Stimulated activated CD4-positive, alpha-beta T cell treated with anti-CD3 and anti-CD28 coated beads, Interleukin-12 subunit alpha, Interleukin-12 subunit beta, amount 100 ng/mL, for 48 hours (primary cell): ENCODE measurements around the gene KHNYN.
"Not testable (repeated sequence)": the region's sequence is repeated elsewhere in the genome, so short reads cannot be mapped to it uniquely, and the experiment has no call there.

ENCODE experiments used
- DNase-seq, 3 donors: peaks; one replicate each; pipeline ENCODE4 v3.0.0-alpha.2; 2020; ENCODE audit warnings: low read depth in 2 of 3, low spot score in 1 of 3

KHNYN gene

DNA sequence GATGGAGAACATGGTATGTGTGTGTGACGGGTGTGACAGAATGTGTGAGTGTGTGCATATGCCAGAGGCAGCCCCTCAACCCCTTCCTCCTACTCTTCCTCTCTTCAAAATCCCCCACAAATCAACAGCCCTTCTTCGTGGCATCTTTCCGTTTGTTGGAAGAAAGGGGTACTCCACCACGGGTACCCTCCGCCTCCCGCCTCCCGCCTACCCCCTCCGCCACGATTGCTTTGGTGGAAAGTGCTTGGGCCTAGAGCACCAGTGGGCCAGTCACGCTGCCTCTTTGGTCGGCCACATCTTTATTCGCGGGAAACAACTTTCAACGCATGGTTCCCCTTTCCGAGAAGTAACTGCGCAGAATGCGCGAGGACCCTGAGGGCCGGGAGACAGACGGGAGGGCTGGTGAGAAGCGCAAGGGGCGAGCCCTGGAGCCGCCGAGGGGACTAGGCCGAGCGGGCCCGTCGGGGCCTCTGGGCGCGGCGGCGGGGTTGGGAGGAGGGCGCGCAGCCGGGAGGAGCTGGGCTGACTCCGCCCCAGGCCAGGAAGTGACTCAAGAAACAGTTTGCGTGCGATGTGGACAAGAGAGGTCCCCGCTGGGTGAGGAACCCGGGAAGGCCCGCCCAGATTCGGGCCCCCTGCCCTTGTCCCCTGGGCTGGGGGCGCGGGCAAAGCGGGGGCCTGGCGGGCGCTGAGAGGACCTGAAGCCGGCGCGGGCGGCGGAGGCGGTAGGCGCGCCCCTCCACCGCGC lies at the start of gene KHNYN, which contains the start of gene CBLN3:
TSS of gene KHNYN (plus strand) at position 560 of the 748 bp plus-strand sequence. CDS start 777 bp downstream, outside the sequence.
TSS of gene CBLN3 (minus strand) at position 274 of the 748 bp plus-strand sequence. CDS start 614 bp downstream, outside the sequence.
- DNase-seq = peak; percentile 75 to 85 (median 76)

DNA sequence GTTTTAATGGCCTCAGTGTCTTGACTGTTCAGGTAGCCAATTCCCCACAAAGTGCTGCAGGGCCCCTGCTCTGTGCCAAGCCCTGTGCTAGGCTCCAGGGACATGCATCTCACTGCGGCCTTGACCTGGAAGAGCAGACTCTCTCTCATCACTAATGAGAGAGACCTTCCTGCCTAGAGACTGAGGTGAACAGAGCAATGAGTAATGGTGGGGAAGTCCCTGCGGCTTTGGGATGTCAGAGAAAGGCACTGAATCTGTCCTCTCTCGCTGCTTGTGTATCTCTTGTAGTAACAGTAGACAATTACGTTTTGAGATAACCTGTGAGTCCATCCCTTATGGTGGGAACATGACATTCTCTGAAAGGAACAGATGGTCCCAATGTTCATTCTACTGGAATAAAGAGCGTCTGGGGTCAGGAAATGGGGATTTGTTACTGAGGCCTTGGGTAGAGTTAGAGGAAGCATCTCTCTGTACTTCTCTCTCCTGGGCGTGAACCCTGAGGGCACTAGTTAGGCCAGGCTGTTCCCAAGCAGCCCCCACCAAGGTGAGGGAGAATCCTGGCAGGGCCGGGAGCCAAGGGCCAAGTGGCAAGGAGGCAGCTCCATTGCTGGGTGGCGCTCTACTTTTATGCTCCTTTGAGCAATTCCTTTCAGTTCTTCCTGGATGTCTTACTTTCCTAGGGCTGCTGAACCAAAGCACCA lies 48.2 kb upstream of the KHNYN start:
- DNase-seq = no peak

DNA sequence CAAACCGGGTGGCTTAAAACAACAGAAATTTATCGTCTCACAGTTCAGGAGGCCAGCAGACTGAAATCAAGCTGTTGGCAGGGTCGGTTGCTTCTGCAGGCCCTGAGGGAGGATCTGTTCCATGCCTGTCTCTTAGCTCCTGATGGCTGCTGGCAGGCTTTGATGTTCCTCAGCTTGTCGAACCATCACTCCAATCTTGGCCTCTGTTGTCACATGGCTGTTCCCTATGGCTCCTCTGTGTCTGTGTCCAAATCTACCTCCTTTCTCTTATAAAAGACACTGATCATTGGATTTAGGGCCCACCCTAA lies 47.7 kb upstream of the KHNYN start:
- DNase-seq = no peak

DNA sequence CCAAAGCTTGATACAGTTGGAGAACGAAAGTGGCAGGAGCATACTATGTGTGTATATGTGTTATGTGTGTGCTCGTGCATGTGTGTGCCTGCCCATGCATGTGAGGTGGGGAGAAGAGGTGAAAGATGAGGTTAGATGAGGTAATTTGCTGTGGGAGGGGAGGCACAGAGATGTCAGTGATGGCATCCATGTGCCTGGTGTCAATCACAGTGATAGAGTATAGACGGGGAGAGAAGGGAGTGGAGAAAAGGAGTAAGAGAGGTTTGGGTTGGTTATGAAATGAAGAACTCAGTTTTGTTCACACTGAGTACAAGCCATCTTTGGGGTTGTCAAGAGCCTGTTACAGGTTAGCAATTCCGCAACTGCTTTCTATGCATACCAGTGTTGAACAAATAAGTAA lies 45.6 kb upstream of the KHNYN start:
- DNase-seq = no peak

DNA sequence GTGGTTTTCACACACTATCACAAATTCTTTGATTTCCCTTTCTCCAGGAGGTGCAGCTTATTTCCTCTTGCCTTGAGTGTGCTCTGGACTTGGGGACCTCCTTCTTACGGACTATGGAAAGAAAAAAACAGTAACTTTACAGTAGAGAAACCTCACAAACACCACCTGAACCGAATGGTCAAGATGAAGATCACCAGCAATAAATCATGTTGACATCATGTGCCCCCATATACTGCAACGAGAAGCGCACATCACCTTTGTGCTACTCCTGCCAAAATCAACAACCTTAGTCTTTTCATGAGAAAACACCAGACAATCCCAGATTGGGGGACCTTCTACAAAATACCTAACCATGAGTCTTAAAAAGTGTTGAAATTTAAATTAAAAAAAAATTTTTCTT lies 44.2 kb upstream of the KHNYN start:
- no peak for DNase-seq

DNA sequence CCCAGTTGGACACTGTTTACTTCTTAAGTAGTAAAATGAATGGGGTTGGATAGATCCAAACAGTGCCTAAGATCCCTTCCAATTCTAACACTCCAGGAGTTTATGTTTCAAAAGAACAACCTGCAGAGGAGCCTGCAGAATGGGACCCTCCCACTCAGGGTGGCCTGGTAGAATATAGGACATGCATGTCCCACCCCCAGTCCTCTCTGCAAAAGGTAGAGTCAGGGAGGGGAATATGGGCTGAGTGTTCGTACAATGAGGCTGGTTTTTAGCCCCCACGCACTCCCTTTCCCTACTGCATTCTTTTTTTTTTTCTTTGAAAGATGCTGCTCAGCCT lies 42.8 kb upstream of the KHNYN start:
- DNase-seq = no peak

DNA sequence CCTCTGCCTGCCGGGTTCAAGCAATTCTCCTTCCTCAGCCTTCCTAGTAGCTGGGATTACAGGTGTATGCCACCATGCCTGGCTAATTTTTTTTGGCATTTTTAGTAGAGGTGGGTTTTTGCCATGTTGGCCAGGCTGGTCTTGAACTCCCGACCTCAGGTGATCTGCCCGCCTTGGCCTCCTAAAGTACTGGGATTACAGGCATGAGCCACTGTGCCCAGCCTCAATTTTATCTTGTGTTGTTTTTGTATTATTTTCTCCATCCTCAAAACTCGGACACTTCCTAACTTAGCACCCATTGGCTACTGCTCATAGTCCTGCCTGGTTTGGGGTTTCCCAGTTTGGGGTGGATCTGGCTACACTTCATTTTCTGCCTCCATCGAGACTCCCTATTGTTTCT lies 42.2 kb upstream of the KHNYN start:
- DNase-seq = not testable (repeated sequence)

DNA sequence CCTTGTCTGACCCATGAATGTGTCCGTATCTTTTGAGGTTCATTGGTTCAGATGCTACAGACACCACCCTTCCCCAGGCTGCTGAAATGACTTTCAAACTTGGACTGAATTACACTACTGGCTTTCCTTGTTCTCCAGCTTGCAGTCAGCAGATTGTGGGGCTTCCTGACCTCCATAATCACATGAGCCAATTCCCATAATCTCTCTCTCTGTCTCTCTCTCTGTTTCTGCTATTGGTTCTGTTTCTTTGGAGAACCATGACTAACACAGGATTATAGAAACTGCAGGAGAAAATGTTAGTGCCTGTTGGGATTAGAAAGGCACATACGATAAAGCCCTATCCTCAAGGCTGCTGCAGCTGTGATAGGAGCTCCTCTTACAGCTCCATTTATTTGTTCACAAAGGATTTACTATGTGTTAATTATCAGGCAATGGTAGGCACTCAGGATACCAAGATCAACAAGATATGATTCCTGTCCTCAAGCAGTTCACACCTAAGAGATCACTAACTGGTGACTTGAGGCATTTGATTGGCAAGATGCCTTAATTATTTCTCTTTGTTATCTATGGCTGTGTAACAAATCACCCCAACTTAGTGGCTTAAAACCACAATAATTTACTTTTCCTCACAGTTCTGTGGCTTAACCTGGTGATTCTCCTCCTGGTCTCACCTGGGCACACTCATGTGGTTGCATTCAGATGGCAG lies 41.1 kb upstream of the KHNYN start:
- DNase-seq = no peak

DNA sequence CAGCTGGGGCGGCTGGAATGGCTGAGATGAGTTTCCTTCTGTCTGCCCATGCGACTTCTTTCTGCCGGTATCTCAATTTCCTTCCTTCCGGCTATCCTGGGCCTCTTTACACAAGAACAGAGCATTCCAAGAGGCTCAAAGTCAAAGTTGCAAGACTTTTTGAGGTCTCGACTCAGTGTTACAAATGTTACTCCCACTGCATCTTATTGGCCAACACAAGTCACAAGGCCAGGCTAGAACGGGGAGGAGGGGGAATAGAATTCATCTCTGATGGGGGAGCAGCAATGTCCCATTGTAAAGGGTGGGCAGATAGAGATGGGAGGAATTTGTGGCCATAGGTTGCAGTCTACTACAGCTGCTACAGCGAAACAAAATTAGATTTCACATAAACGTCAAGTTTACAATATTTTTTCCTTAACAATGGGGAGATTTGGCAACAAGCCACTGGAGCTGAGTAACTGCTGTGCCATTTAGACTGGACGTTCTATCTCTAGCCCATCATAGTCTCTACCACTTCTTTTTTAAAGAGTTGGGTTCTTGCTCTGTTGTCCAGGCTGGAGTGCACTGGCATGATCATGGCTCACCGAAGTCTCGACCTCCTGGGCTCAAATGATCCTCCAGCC lies 40.4 kb upstream of the KHNYN start:
- no peak for DNase-seq

DNA sequence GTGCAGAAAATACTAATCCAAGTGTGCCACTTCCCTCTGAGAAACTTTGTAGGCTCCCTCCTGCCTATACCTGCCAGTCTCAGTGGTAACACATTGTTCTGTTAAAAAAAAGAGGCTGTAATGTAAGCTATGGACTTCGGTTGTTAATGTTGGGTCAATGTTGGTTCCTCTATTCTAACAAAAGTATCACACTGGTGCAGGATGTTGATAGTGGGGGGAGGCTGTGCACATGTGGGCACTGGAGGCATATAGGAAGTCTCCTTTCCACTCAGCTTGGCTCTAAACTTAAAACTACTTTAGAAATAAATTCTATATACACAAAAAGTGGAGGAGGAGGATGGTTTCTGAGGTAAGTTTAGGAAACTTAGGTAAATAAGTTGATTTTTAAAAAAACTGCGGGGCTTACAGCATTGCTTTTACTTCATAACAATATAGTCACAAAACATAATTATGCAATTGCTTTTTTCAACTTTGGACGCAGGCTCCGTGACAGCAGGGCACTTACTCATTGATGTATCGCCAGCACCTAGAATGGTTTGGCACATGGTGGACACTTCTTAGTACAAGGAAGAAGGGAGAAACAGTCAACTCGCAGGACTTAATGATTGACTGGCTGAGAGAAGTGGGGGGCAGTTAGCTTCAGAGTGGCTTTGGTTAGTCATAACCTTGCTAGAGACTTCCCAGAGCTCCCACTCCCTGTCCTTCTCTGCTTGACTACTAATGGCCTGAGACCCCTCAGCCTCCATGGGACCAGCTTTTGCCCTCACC lies 38.9 kb upstream of the KHNYN start:
- no peak for DNase-seq

DNA sequence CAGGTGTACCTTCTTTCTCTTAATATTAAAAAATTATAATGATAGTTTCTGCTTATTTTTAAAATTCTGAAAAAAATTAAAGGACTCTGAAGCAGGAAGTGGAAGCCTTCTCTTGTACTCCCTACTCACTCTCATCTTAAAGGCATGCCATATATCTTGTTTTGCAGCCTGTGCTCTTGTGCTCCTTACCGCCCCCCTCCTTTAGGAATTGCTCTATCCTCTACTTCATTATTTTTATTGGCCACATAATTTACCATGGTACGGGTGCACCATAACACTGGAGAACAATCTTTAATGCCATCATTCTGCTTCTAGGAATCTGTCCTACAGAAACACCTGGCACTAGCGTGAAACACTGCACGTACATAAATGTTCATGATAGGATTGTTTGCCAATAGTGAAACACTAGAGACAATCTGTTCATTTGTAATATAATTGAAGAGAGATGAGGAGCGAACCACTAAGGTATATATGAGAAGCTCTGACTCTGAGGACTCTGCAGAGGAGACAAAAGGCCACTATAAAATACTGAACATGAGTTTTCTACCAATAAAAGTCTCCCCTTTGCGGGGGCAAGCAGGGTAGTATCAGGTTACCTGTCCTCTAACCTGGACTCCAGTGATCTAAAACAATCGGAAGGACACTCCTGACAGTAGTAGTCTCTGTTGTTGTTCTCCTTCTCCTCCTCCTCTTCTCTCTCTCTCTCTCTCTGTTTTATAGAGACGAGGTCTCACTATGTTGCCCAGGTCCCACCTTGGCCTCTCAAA lies 37.2 kb upstream of the KHNYN start:
- no peak for DNase-seq

DNA sequence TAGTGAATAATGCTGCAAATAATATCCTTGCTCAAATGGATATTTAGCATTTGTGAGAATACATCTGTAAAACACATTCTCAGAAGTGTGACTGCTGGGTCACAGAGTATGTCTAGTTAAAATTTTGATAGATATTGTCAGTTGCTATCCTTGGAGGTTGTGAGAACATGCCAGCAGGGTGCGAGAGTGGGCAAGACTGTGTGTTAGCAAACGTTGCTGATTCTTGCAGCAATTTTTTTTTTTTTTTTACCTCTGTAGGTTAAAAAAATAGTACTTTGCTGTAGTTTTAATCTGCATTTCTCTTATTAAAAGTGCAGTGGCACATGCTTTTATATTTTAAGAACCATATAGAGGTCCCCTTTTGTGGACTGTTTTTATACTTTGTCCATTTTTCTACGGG lies 35.5 kb upstream of the KHNYN start:
- no peak for DNase-seq

DNA sequence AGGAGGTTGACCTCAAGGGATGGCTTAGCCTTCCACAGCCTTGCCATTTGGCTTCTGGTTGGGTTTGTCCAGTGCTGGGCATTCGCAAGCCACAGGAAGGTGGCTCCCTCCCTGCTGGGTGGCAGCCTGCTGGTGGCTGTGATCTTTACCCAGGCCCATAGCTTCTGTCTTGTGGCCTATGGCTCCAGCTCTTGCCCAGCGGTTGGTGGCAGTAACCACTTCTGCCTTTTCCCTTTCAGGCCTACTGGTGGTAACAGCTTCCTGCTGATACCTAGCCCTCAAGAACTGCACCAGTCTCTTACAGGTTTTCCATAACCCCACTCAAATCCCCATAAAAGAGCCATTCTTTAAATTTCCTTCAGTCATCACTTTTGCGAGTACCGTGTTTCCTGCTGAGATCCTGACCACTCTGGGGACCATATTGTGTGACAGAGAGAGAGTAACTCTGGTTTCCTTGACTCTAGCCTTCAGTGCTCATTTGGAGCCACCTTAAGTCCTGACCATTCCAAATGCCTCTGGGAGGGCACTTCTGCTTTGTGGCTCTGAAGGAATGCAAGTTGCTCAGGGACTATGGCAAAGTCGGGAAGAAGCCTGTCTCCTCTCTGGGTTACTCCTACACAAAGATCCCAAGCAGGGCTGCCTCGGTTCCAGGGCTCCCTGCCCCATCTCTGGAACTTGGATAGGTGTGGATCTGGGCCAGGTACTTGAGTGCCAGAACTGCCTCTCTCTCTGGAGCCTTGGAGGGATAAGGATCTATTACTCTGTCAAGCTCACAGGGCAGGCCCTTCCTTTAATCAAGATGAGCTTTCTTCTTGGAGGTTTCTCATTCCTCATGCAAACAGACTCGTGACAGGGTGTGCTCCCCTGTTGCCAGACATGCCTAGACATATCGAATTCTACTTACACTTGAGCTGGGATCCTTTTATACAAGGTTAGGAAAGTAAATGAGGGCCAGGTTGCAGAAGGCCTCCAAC lies 33.9 kb upstream of the KHNYN start:
- no peak for DNase-seq

DNA sequence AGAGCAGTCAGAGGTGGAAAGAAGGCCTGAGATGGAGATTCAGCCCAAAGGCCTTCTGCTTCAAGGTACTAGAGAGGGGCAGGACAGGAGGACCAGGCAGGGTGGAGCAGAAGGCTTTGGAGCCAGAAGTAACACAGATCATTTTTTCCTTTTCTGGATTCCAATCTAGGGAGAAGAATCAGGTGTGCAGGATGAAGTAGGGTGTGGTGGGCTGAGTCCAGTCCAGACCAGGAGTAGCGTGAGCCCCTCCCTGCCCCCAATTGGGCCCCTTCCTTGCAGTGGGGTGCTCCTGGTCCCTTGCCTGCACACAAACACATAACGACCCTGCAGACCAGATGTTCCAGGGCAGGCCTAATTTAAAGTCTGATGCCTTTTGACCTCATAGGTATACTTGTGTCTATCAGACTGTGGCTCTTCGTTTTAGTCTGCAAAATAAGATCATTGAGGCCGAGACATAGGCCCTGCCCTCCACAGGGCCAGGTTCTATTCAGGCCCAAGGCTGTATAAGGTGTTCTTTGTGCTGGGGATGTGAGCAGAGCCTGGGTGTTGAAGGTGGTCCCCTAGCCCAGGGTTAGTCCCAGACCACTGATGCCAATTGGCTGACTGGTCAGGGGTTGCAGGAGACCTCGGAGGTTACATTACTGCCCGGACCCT lies 32.0 kb upstream of the KHNYN start:
- no peak for DNase-seq

DNA sequence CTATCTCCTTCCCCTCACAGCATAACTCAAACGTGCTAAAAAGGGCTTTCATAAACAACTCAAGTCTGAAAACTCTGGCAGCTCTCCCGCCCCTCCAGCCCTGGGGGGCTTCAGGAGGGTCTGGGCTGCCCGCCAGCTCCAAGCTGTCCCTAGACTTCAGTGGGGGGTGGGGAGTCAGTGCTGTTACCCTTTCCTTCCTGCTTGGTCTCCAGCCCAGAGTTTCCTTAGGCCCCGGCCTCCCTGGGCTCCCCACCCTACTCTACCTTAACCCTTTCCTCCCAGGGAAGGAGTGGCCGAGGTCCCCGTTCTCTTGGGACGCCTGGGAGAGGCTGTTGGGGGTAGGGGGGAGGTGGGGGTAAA lies 31.5 kb upstream of the KHNYN start:
- no peak for DNase-seq

DNA sequence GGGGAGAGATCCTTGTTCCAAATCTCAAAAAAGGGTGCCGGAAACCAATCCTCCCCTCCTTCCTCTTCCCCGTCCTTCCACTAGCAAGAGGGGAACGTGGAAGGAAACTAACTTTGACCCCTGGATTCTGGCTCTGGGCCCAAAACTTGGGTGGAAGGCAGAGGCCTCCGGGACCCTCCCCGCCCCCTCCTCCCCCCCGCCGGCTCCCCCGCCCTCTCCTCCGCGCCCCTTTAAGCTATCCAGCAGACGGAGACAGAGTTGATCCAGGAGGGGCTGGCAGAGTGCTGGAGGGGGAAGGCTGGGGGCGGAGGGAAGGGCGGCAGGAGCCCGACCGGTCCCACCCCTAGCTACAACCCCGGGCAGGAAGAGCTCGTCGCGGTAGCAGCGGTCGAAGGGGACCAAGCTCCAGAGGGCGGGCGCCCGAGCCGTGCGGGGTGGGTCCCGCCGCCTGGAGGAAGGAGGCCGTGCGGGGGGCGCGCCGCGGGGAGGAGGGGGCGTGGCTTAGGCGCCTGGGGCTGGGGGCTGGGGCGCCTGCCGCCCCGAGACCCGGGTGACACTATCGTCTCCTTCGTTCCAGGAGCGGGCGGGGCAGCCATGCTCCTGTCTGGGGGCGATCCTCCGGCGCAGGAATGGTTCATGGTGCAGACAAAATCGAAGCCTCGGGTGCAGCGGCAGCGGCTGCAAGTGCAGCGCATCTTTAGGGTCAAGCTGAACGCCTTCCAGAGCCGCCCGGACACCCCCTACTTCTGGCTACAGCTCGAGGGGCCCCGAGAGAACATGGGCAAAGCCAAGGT lies 30.9 kb upstream of the KHNYN start, which contains the start of gene NYNRIN:
TSS of gene NYNRIN (plus strand) at position 351 of the 794 bp plus-strand sequence. CDS start at position 595, 244 bp downstream.
- no peak for DNase-seq

DNA sequence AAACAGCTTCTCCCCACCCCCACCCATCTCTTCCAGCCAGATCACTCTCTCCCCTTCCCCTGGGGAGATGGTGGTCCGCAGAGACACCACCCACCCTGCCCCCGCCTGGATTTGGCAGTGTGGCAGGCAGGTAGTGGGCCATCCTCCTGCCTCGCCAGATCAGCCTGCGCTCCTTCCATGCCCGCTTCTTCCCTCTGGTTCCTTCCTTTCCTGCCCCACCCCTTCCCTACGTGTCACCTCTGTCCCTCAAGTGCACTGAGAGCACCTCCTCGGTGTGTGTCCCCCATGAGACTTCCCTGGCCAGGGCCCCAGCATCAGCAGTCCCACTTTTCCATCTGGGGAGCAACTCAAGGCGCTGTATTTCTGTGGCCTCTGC lies 30.3 kb upstream of the KHNYN start:
- DNase-seq = no peak
